HFF-Myc (cell line): Measurements from ENCODE around the gene VANGL2.

Source experiments
- DNase-seq: peaks from one replicate; pipeline ENCODE4 v3.0.0-alpha.2; 2011; ENCODE audit warnings: low read depth; ENCODE audit errors: extremely low read depth
- H3K4me3 ChIP-seq: replicated peaks from 2 replicates; pipeline ENCODE4 v1.5.1; 2011; ENCODE audit warnings: low read depth, mild to moderate bottlenecking, control low read depth, low read length
- CTCF ChIP-seq: IDR thresholded peaks from 2 replicates; pipeline ENCODE4 v1.5.1; 2012; ENCODE audit warnings: mild to moderate bottlenecking, low read depth, low read length, control low read depth; ENCODE audit errors: missing control alignments

VANGL2 gene

GRCh38 chr1:160411271-160412027 is 11.1 kb downstream of the VANGL2 start:
- no peak for TF ChIP-seq CTCF
- H3K4me3 ChIP-seq, result no peak overlapping the region

GRCh38 chr1:160412028-160412362 is 11.6 kb downstream of the VANGL2 start:
- no peak for TF ChIP-seq CTCF
- H3K4me3 ChIP-seq, result no peak overlapping the region
- DNase-seq, result no peak

More at GRCh38 chr1:160411271-160412027, 11.1 kb downstream of the VANGL2 start:
- no peak for DNase-seq

- no peak for TF ChIP-seq CTCF
- no peak overlapping the region for H3K4me3 ChIP-seq
- DNase-seq, result no peak
Observed at GRCh38 chr1:160413716-160414115, 13.4 kb downstream of the VANGL2 start.

GRCh38 chr1:160414881-160415280 is 14.5 kb downstream of the VANGL2 start:
- no peak for DNase-seq
- TF ChIP-seq CTCF, result no peak
- H3K4me3 ChIP-seq, result no peak overlapping the region

- DNase-seq, result no peak
- no peak overlapping the region for H3K4me3 ChIP-seq
- TF ChIP-seq CTCF, result no peak
Observed at GRCh38 chr1:160415696-160416290, 15.4 kb downstream of the VANGL2 start.

- peak; percentile 51 for TF ChIP-seq CTCF
- no peak overlapping the region for H3K4me3 ChIP-seq
- no peak for DNase-seq
Observed at GRCh38 chr1:160416369-160416768, 16.0 kb downstream of the VANGL2 start.
